K562 (cell line): ENCODE results near the gene RGS7. TPM values are rescaled to one million over a fixed set of nuclear protein-coding genes. Genes with fewer than 3 reads are reported as not detected.

Source experiments
- ATAC-seq: fragments of 200-7000 bp; cut with Tn5 transposase; 3 replicates; pipeline ENCODE4 v1.9.1; 2020; ENCODE audit warnings: moderate library complexity
- BruUV-seq: library from RNA; stranded (reverse); fragments of 400-500 nt; replicated peaks from 2 replicates; lab custom pipeline; 2021; lab: Mats Ljungman, UMichigan
- CTCF ChIA-PET: fragments of 300-600 bp; formaldehyde crosslinking; extraction: SDS; loops from one replicate; lab custom pipeline; 2021; ENCODE audit warnings: low intra/inter-chr PET ratio; lab: Yijun Ruan, JAX
- POLR2A ChIA-PET: fragments of 300-600, 350-650 bp; sonication (Branson Sonifier 250); formaldehyde crosslinking; extraction: SDS; loops from one replicate; lab custom pipeline; 2021; ENCODE audit warnings: antibody characterized with exemption, inconsistent platforms; lab: Yijun Ruan, JAX
- DNase-seq, 4 experiments: peaks; one replicate each; pipeline versions ENCODE4 v3.0.0 to v3.0.0-alpha.2; 2011 to 2018; ENCODE audit warnings: low spot score in 3 of 4, mixed read lengths in 3 of 4; ENCODE audit errors: extremely low read depth in 1 of 4
- FAIRE-seq: peaks from 2 replicates; lab custom pipeline; 2011; peaks lifted over from hg19 to GRCh38; lab: Jason Lieb, UNC
- H2AFZ ChIP-seq: 2 replicates; pipeline ENCODE4 v1.6.0; 2011; ENCODE audit warnings: low read depth, low read length, control low read depth, inconsistent platforms
- H3K27ac ChIP-seq: fragments of 200-600 bp; 3 replicates; pipeline ENCODE4 v1.8.0; 2011; ENCODE audit warnings: low read depth, mild to moderate bottlenecking, control low read depth, inconsistent platforms, low read length, moderate library complexity, mixed read lengths; ENCODE audit errors: extremely low read depth
- H3K27me3 ChIP-seq, 2 experiments: fragments of 300-600 bp in 1 of 2; 2 replicates in 1 of 2; 3 replicates in 1 of 2; pipeline versions ENCODE4 v1.6.0 to v1.8.0; 2011; ENCODE audit warnings: inconsistent platforms in 2 of 2, low read length in 2 of 2, mild to moderate bottlenecking in 1 of 2, mixed read lengths in 1 of 2, moderate library complexity in 1 of 2; ENCODE audit not compliant: control insufficient read depth in 2 of 2, insufficient read depth in 2 of 2
- H3K36me3 ChIP-seq: fragments of 300-600 bp; 3 replicates; pipeline ENCODE4 v1.8.0; 2011; ENCODE audit warnings: mild to moderate bottlenecking, low read length, inconsistent platforms; ENCODE audit not compliant: control insufficient read depth, insufficient read depth
- H3K4me1 ChIP-seq, 2 experiments: fragments of 200-600 bp in 1 of 2; replicated peaks in 1 of 2; 2 replicates in 1 of 2; 3 replicates in 1 of 2; pipeline versions ENCODE4 v1.5.1 to v1.8.0; 2011; ENCODE audit warnings: inconsistent platforms in 2 of 2, low read length in 2 of 2, mild to moderate bottlenecking in 1 of 2, mixed read lengths in 1 of 2, moderate library complexity in 1 of 2; ENCODE audit not compliant: control insufficient read depth in 2 of 2, insufficient read depth in 2 of 2
- H3K4me2 ChIP-seq: 2 replicates; pipeline ENCODE4 v1.6.1; 2011; ENCODE audit warnings: low read length, control low read depth, inconsistent platforms, mixed read lengths; ENCODE audit not compliant: insufficient read depth
- H3K4me3 ChIP-seq: fragments of 200-600 bp; sonication (generic), shearing (Covaris generic); 2 replicates; pipeline ENCODE4 v1.5.1; 2016; ENCODE audit warnings: control low read depth, inconsistent platforms
- H3K79me2 ChIP-seq: fragments of 200-600 bp; 3 replicates; pipeline ENCODE4 v1.8.0; 2011; ENCODE audit warnings: low read length, inconsistent platforms; ENCODE audit not compliant: control insufficient read depth, insufficient read depth
- H3K9ac ChIP-seq, 2 experiments: 2 replicates each; pipeline versions ENCODE4 v1.6.0 to v1.6.1; 2011; ENCODE audit warnings: low read depth in 2 of 2, low read length in 2 of 2, control low read depth in 1 of 2, inconsistent platforms in 1 of 2, mild to moderate bottlenecking in 1 of 2, mixed read lengths in 1 of 2; ENCODE audit not compliant: insufficient read depth in 1 of 2
- H3K9me1 ChIP-seq: one replicate; pipeline ENCODE4 v1.6.0; 2011; ENCODE audit warnings: inconsistent platforms, mild to moderate bottlenecking, low read length, moderate library complexity; ENCODE audit not compliant: control insufficient read depth, insufficient read depth
- H3K9me3 ChIP-seq: replicated peaks from 2 replicates; pipeline ENCODE4 v1.5.1; 2011; ENCODE audit warnings: low read depth, low read length, inconsistent platforms; ENCODE audit not compliant: control insufficient read depth, insufficient read depth
- H4K20me1 ChIP-seq: replicated peaks from 2 replicates; pipeline ENCODE4 v1.6.1; 2011; ENCODE audit warnings: low read length, inconsistent platforms, mixed read lengths; ENCODE audit not compliant: control insufficient read depth, insufficient read depth
- C11orf30 ChIP-seq: fragments of 450-650 bp; IDR thresholded peaks from 2 replicates; pipeline ENCODE4 v1.6.1; 2016; ENCODE audit warnings: low read depth, mild to moderate bottlenecking
- EHMT2 ChIP-seq: fragments of 450-650 bp; IDR thresholded peaks from 2 replicates; pipeline ENCODE4 v1.6.1; 2018; ENCODE audit warnings: antibody characterized with exemption
- LARP7 ChIP-seq: fragments of 450-650 bp; IDR thresholded peaks from 2 replicates; pipeline ENCODE4 v1.6.1; 2016
- NCOR1 ChIP-seq: fragments of 450-650 bp; IDR thresholded peaks from 2 replicates; pipeline ENCODE4 v1.6.1; 2016; ENCODE audit warnings: mild to moderate bottlenecking, moderate library complexity
- ZBTB43 ChIP-seq: sonication (generic); formaldehyde crosslinking; IDR thresholded peaks from 2 replicates; pipeline ENCODE4 v1.8.0; 2023; ENCODE audit warnings: mild to moderate bottlenecking, missing genetic modification reagents
- WGBS: fragments of 100-300 bp; shearing (Covaris generic); methylation state at CpG from one replicate; pipeline ENCODE4 v1.1.6; 2016; ENCODE audit warnings: low coverage, mixed read lengths; ENCODE audit not compliant: insufficient coverage; ENCODE audit errors: missing lambda C conversion rate; 5-methylcytosine and 5-hydroxymethylcytosine counted together
- in situ Hi-C: fragments of 300-500 bp; cut with MboI; formaldehyde crosslinking; loops from 4 replicates; pipeline ENCODE4 v1.15.0; 2018; ENCODE audit warnings: inconsistent platforms, mixed read lengths
- intact Hi-C: fragments of 100-400 bp; cut with micrococcal nuclease; formaldehyde crosslinking; loops from 2 replicates; pipeline ENCODE4 v1.14.2; 2022
- polyA plus RNA-seq, 8 experiments: library from polyadenylated mRNA; depleted of rRNA in 4 of 8; stranded (reverse) in 5 of 8; unstranded in 3 of 8; fragments of >200 nt; fragmentation: Nextera tagmentation in 2 of 8; fragmentation: Illumina TruSeq in 1 of 8; extraction: Ambion mirVana in 2 of 8; extraction: Trizol in 1 of 8; gene quantifications; 2 replicates each; pipeline versions ENCODE4 v1.2.1 to v1.2.3, GENCODE V29; 2011 to 2014; ENCODE audit warnings: inconsistent platforms in 1 of 8, missing spikeins in 1 of 8
- total RNA-seq, 7 experiments: library from RNA; depleted of rRNA in 6 of 7; stranded (reverse); fragments of >200 nt in 6 of 7; fragmentation: Illumina TruSeq in 2 of 7; extraction: Trizol in 2 of 7; gene quantifications; 2 replicates each; pipeline versions ENCODE4 v1.2.1 to v1.2.3, GENCODE V29; 2011 to 2021; ENCODE audit warnings: low replicate concordance in 1 of 7
- TF ChIP-seq, protein P1 (sequence below): fragments of 450-650 bp; IDR thresholded peaks from 2 replicates; pipeline ENCODE4 v1.6.1; 2016; ENCODE audit warnings: mild to moderate bottlenecking, moderate library complexity
- TF ChIP-seq, protein P2 (sequence below), 3 experiments: fragments of 200-800 bp in 1 of 3; sonication (Bioruptor generic) in 1 of 3; sonication (generic) in 1 of 3; formaldehyde crosslinking in 1 of 3; IDR thresholded peaks; 2 replicates each; pipeline versions ENCODE4 v1.6.1 to v1.8.0; 2016 to 2022; ENCODE audit warnings: mild to moderate bottlenecking in 2 of 3, missing compliant biosample characterization in 2 of 3, missing genetic modification characterization in 2 of 3, missing genetic modification reagents in 1 of 3

The RGS7 gene
- total and polyA plus RNA-seq, 9 of the 15 experiments (the other 6 are each of a cell fraction or from before 2014, with no cell fraction given) = not detected

DNA sequence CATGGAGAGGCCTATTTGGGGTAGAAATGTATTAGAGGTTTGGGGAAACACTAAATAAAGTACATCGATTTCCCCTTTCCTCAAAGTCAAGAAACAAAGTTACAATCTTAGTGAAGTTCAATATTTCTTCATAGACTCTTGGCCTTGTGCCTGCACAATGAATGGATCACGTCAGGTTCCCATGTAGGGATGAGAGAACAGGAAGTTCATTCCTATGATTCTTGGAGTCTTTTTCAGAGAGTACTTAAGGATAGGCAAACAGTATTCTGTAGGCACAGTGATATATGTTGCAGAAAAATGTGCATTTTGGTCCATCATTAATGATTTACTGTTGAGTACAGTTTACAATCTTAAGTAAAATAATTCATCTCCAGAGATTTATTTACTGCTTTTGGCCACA, 275.5 kb downstream of the RGS7 start:
- POLR2A ChIA-PET = no interaction called here
- Histone ChIP-seq H3K36me3 (no peaks in the 10 kb centered on the region), H4K20me1 (no peaks in the 10 kb centered on the region), H3K4me3 (no peak overlapping the region), H3K79me2 (no peaks in the 10 kb centered on the region), H3K9me1 (no peaks in the 10 kb centered on the region), H3K4me1 (no peaks in the 10 kb centered on the region), H3K9me3 (no peaks in the 10 kb centered on the region), H3K27ac (no peak overlapping the region), H3K9ac (no peak overlapping the region), H2AFZ (no peak overlapping the region), H3K4me2 (no peak overlapping the region), H3K27me3 (no peaks in the 10 kb centered on the region)
- WGBS = 0% methylated on average over 2 of the region's 2 CpGs
- ATAC-seq = no peak
- in situ Hi-C loops (no loop called here), intact Hi-C loops (no loop called here)
- DNase-seq = no peak
- BruUV-seq = no TSS peak
- CTCF ChIA-PET = no interaction called here
- FAIRE-seq = no peak
- TF ChIP-seq, protein P1, sequence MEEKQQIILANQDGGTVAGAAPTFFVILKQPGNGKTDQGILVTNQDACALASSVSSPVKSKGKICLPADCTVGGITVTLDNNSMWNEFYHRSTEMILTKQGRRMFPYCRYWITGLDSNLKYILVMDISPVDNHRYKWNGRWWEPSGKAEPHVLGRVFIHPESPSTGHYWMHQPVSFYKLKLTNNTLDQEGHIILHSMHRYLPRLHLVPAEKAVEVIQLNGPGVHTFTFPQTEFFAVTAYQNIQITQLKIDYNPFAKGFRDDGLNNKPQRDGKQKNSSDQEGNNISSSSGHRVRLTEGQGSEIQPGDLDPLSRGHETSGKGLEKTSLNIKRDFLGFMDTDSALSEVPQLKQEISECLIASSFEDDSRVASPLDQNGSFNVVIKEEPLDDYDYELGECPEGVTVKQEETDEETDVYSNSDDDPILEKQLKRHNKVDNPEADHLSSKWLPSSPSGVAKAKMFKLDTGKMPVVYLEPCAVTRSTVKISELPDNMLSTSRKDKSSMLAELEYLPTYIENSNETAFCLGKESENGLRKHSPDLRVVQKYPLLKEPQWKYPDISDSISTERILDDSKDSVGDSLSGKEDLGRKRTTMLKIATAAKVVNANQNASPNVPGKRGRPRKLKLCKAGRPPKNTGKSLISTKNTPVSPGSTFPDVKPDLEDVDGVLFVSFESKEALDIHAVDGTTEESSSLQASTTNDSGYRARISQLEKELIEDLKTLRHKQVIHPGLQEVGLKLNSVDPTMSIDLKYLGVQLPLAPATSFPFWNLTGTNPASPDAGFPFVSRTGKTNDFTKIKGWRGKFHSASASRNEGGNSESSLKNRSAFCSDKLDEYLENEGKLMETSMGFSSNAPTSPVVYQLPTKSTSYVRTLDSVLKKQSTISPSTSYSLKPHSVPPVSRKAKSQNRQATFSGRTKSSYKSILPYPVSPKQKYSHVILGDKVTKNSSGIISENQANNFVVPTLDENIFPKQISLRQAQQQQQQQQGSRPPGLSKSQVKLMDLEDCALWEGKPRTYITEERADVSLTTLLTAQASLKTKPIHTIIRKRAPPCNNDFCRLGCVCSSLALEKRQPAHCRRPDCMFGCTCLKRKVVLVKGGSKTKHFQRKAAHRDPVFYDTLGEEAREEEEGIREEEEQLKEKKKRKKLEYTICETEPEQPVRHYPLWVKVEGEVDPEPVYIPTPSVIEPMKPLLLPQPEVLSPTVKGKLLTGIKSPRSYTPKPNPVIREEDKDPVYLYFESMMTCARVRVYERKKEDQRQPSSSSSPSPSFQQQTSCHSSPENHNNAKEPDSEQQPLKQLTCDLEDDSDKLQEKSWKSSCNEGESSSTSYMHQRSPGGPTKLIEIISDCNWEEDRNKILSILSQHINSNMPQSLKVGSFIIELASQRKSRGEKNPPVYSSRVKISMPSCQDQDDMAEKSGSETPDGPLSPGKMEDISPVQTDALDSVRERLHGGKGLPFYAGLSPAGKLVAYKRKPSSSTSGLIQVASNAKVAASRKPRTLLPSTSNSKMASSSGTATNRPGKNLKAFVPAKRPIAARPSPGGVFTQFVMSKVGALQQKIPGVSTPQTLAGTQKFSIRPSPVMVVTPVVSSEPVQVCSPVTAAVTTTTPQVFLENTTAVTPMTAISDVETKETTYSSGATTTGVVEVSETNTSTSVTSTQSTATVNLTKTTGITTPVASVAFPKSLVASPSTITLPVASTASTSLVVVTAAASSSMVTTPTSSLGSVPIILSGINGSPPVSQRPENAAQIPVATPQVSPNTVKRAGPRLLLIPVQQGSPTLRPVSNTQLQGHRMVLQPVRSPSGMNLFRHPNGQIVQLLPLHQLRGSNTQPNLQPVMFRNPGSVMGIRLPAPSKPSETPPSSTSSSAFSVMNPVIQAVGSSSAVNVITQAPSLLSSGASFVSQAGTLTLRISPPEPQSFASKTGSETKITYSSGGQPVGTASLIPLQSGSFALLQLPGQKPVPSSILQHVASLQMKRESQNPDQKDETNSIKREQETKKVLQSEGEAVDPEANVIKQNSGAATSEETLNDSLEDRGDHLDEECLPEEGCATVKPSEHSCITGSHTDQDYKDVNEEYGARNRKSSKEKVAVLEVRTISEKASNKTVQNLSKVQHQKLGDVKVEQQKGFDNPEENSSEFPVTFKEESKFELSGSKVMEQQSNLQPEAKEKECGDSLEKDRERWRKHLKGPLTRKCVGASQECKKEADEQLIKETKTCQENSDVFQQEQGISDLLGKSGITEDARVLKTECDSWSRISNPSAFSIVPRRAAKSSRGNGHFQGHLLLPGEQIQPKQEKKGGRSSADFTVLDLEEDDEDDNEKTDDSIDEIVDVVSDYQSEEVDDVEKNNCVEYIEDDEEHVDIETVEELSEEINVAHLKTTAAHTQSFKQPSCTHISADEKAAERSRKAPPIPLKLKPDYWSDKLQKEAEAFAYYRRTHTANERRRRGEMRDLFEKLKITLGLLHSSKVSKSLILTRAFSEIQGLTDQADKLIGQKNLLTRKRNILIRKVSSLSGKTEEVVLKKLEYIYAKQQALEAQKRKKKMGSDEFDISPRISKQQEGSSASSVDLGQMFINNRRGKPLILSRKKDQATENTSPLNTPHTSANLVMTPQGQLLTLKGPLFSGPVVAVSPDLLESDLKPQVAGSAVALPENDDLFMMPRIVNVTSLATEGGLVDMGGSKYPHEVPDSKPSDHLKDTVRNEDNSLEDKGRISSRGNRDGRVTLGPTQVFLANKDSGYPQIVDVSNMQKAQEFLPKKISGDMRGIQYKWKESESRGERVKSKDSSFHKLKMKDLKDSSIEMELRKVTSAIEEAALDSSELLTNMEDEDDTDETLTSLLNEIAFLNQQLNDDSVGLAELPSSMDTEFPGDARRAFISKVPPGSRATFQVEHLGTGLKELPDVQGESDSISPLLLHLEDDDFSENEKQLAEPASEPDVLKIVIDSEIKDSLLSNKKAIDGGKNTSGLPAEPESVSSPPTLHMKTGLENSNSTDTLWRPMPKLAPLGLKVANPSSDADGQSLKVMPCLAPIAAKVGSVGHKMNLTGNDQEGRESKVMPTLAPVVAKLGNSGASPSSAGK = no peak
- no peak for TF ChIP-seq ZBTB43
- TF ChIP-seq, protein P2, sequence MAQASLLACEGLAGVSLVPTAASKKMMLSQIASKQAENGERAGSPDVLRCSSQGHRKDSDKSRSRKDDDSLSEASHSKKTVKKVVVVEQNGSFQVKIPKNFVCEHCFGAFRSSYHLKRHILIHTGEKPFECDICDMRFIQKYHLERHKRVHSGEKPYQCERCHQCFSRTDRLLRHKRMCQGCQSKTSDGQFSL (CRISPR knock-in tag; IDR thresholded peaks at IDR 0.05) = no peak
- TF ChIP-seq, protein P2 (tag; IDR thresholded peaks at IDR 0.05) = no peak
- no peak for TF ChIP-seq EHMT2
- TF ChIP-seq C11orf30 = no peak
- no peak for TF ChIP-seq NCOR1
- no peak for TF ChIP-seq LARP7
